C4-2B (cell line): ENCODE measurements around the gene SLC16A1.

ENCODE experiments used
- H3K27ac ChIP-seq: fragments of 450-650 bp; 2 replicates; pipeline ENCODE4 v1.5.1; 2017
- ZFX ChIP-seq: fragments of 450-650 bp; IDR thresholded peaks from 2 replicates; pipeline ENCODE4 v1.6.1; 2017
- TF ChIP-seq, protein P1 (sequence below): fragments of 450-650 bp; conservative IDR thresholded peaks from 2 replicates; pipeline ENCODE4 v1.5.1; 2017; ENCODE audit warnings: mild to moderate bottlenecking

SLC16A1 gene

DNA sequence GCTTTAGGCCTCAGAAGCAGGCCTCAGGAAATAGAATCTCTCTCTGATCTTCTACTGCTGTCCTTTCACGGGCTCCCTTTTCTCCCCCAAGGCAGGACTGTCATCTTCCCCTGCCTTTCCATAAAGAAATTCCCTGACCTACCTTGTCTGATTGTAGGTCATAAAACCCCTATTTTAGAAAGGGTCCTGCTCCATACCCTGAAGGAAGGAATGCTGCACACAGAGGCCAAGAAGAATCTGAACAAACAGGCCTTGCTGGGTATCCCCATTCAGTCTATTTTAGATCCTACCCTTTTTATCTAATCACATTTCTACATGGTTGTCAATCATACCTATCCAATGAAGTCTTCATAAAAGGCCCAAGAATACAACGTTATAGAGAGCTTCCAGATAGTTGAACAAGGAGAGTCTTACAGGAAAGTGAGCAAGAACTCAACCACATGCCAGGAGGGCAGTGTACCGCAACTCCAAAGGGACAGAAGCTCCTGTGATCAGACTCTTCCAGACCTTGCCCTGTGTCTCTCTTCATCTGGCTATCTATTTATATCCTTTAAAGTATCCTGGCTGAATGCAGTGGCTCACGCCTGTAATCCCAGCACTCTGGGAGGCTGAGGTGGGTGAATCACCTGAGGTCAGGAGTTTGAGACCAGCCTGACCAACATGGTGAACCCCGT is 93.1 kb downstream of the SLC16A1 start:
- H3K27ac ChIP-seq: no peak overlapping the region
- TF ChIP-seq ZFX: no peak
- TF ChIP-seq, protein P1, sequence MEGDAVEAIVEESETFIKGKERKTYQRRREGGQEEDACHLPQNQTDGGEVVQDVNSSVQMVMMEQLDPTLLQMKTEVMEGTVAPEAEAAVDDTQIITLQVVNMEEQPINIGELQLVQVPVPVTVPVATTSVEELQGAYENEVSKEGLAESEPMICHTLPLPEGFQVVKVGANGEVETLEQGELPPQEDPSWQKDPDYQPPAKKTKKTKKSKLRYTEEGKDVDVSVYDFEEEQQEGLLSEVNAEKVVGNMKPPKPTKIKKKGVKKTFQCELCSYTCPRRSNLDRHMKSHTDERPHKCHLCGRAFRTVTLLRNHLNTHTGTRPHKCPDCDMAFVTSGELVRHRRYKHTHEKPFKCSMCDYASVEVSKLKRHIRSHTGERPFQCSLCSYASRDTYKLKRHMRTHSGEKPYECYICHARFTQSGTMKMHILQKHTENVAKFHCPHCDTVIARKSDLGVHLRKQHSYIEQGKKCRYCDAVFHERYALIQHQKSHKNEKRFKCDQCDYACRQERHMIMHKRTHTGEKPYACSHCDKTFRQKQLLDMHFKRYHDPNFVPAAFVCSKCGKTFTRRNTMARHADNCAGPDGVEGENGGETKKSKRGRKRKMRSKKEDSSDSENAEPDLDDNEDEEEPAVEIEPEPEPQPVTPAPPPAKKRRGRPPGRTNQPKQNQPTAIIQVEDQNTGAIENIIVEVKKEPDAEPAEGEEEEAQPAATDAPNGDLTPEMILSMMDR: no peak
